ENCODE measurements around the gene SLC25A51.

- TF ChIP-seq CTCF (IDR thresholded peaks at IDR 0.05) = no peak
- TF ChIP-seq EP300 (IDR thresholded peaks at IDR 0.05) = no peak
- TF ChIP-seq POLR2A (IDR thresholded peaks at IDR 0.05) = no peak
- no peak for TF ChIP-seq POLR2AphosphoS5 (IDR thresholded peaks at IDR 0.05)
Measured at GRCh38 chr9:37892063-37892462, 11.9 kb downstream of the SLC25A51 start.
